AG09319 (cell line): Measurements from ENCODE around the gene WIPF1.

Experiments
- DNase-seq: peaks from one replicate; pipeline ENCODE4 v3.0.0-alpha.2; 2010; ENCODE audit warnings: low read depth; ENCODE audit errors: extremely low read depth
- CTCF ChIP-seq: IDR thresholded peaks from 2 replicates; pipeline ENCODE4 v1.5.1; 2011; ENCODE audit warnings: low read depth, mild to moderate bottlenecking, inconsistent platforms, low read length, moderate library complexity

The WIPF1 gene

GRCh38 chr2:174597345-174598047 lies at the start of gene WIPF1:
TSS of gene WIPF1 (minus strand) at chr2:174597804. CDS start at chr2:174585573, 12,231 bp downstream.
- no peak for TF ChIP-seq CTCF
- DNase-seq = no peak

- no peak for TF ChIP-seq CTCF
- DNase-seq = no peak
Measured at GRCh38 chr2:174645296-174645695, 47.7 kb upstream of the WIPF1 start.

GRCh38 chr2:174644406-174644805 lies 46.8 kb upstream of the WIPF1 start:
- no peak for DNase-seq

GRCh38 chr2:174643356-174643755 lies 45.8 kb upstream of the WIPF1 start:
- DNase-seq = no peak
- no peak for TF ChIP-seq CTCF

More at GRCh38 chr2:174644406-174644805, 46.8 kb upstream of the WIPF1 start:
- no peak for TF ChIP-seq CTCF

GRCh38 chr2:174641168-174641567 lies 43.6 kb upstream of the WIPF1 start:
- no peak for TF ChIP-seq CTCF
- no peak for DNase-seq

- TF ChIP-seq CTCF = no peak
- no peak for DNase-seq
Measured at GRCh38 chr2:174636987-174637386, 39.4 kb upstream of the WIPF1 start.

GRCh38 chr2:174635776-174636404 lies 38.3 kb upstream of the WIPF1 start:
- no peak for TF ChIP-seq CTCF
- DNase-seq = no peak
